Fibroblast of gingiva (primary cell): Measurements from ENCODE around the gene SLC28A3.

Experiments used
- DNase-seq: peaks from one replicate; pipeline ENCODE4 v3.0.0-alpha.2; 2011; ENCODE audit warnings: low read depth

SLC28A3 gene

GRCh38 chr9:84297162-84297821, 43.3 kb downstream of the SLC28A3 start:
- peak; percentile 17 for DNase-seq

- no peak for DNase-seq
Observed at GRCh38 chr9:84296146-84296843, 44.3 kb downstream of the SLC28A3 start.

GRCh38 chr9:84294241-84294950, 46.2 kb downstream of the SLC28A3 start:
- DNase-seq, result no peak

GRCh38 chr9:84293001-84293798, 47.4 kb downstream of the SLC28A3 start:
- DNase-seq, result no peak

- DNase-seq, result no peak
Observed at GRCh38 chr9:84285381-84285780, 55.2 kb downstream of the SLC28A3 start.

- no peak for DNase-seq
Observed at GRCh38 chr9:84283946-84284345, 56.6 kb downstream of the SLC28A3 start.

GRCh38 chr9:84278130-84278529, 62.4 kb downstream of the SLC28A3 start:
- no peak for DNase-seq

- DNase-seq, result no peak
Observed at GRCh38 chr9:84277646-84278045, 62.9 kb downstream of the SLC28A3 start.

- no peak for DNase-seq
Observed at GRCh38 chr9:84276741-84277140, 63.8 kb downstream of the SLC28A3 start.

- peak; percentile 33 for DNase-seq
Observed at GRCh38 chr9:84271921-84272556, 68.5 kb downstream of the SLC28A3 start.

GRCh38 chr9:84271531-84271900, 69.0 kb downstream of the SLC28A3 start:
- DNase-seq, result peak; percentile 70

GRCh38 chr9:84270847-84271530, 69.6 kb downstream of the SLC28A3 start:
- DNase-seq, result no peak

GRCh38 chr9:84266087-84266561, 74.4 kb downstream of the SLC28A3 start:
- DNase-seq, result no peak

- DNase-seq, result no peak
Observed at GRCh38 chr9:84264307-84265029, 76.1 kb downstream of the SLC28A3 start.

- DNase-seq, result peak; percentile 70
Observed at GRCh38 chr9:84261070-84261746, 79.3 kb downstream of the SLC28A3 start.

GRCh38 chr9:84258371-84258770, 82.2 kb downstream of the SLC28A3 start:
- DNase-seq, result no peak

- no peak for DNase-seq
Observed at GRCh38 chr9:84255696-84256095, 84.9 kb downstream of the SLC28A3 start.

GRCh38 chr9:84254972-84255371, 85.6 kb downstream of the SLC28A3 start:
- DNase-seq, result no peak

- no peak for DNase-seq
Observed at GRCh38 chr9:84251921-84252320, 88.6 kb downstream of the SLC28A3 start.
